Measurements from ENCODE around the gene PMF1. TPM values are rescaled to one million over a fixed set of nuclear protein-coding genes. Genes with fewer than 3 reads are reported as not detected.

The PMF1 gene
- total RNA-seq, 1 donor = 34.0 TPM

DNA sequence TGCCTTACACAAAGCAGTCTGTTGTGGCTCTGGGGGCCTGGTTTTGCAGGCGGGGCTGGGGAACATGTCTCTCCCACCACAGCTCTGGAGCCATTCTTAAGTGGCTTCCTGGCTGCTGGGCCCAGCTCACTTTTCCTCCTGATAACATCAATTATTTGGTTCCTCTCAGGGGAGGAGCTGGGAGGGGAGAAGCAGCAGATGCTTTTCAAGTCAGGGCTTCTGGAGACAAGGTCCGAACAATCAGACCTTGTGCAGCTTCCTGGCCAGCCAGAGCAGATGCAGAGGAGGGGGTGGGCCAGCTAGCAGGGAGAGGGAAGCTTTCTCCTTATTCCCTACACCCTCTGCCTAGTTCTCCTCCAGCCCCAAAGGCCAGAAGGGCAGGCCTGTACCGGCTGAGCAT, 38.7 kb downstream of the PMF1 start:
- no peaks in the 10 kb centered on the region for H3K9me3 ChIP-seq (ENCODE audit: low read depth, low read length)
- H3K27me3 ChIP-seq (ENCODE audit: insufficient read depth, low read length) = peaks cover 2% of the 10 kb centered on the region
- H2AFZ ChIP-seq (ENCODE audit: low read length) = no peak overlapping the region
- no peaks in the 10 kb centered on the region for H3K79me2 ChIP-seq (ENCODE audit: insufficient read depth, low read length)
- no peak for DNase-seq (ENCODE audit: insufficient read length, low spot score, missing footprints)
- TF ChIP-seq CTCF (IDR thresholded peaks at IDR 0.05; ENCODE audit: extremely low read depth, low read depth, low read length) = no peak
- no peaks in the 10 kb centered on the region for H4K20me1 ChIP-seq (ENCODE audit: insufficient read depth, low read length)
- peaks cover 62% of the 10 kb centered on the region for H3K36me3 ChIP-seq (ENCODE audit: insufficient read depth, low read length)
- H3K27ac ChIP-seq (ENCODE audit: low read depth, low read length) = no peak overlapping the region
- no peak overlapping the region for H3K4me3 ChIP-seq (ENCODE audit: insufficient read depth, low read length)
- H3K4me2 ChIP-seq (ENCODE audit: insufficient read depth, low read length) = no peak overlapping the region
- H3K4me1 ChIP-seq (ENCODE audit: insufficient read depth, low read length) = no peaks in the 10 kb centered on the region

DNA sequence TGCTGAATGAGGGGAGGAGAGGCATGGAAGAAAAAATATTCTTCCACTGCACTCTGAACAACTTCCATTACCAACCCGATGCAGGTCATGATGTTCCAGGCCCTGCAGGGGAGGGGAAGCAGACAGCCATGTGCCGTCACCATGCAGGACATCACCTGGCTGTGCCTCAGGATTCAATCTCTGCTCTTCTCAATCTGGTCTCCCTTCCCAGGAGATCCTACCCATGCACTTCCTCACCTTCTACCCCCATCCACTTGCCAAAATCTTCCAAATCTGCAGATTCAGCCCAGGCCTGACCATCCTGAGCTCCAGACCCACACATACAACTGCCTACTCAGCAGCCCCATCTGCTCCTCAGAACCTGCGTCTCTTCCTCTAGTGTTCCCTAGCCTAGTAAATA, 40.8 kb downstream of the PMF1 start:
- Histone ChIP-seq H3K9me3 (ENCODE audit: low read depth, low read length) (no peaks in the 10 kb centered on the region), H2AFZ (ENCODE audit: low read length) (no peak overlapping the region), H3K4me2 (ENCODE audit: insufficient read depth, low read length) (no peak overlapping the region), H3K79me2 (ENCODE audit: insufficient read depth, low read length) (no peaks in the 10 kb centered on the region), H3K4me3 (ENCODE audit: insufficient read depth, low read length) (no peak overlapping the region), H3K27ac (ENCODE audit: low read depth, low read length) (no peak overlapping the region), H4K20me1 (ENCODE audit: insufficient read depth, low read length) (no peaks in the 10 kb centered on the region), H3K27me3 (ENCODE audit: insufficient read depth, low read length) (no peaks in the 10 kb centered on the region), H3K36me3 (ENCODE audit: insufficient read depth, low read length) (peaks cover 80% of the 10 kb centered on the region), H3K4me1 (ENCODE audit: insufficient read depth, low read length) (no peaks in the 10 kb centered on the region)
- TF ChIP-seq CTCF (IDR thresholded peaks at IDR 0.05; ENCODE audit: extremely low read depth, low read depth, low read length) = no peak
- DNase-seq (ENCODE audit: insufficient read length, low spot score, missing footprints) = no peak

DNA sequence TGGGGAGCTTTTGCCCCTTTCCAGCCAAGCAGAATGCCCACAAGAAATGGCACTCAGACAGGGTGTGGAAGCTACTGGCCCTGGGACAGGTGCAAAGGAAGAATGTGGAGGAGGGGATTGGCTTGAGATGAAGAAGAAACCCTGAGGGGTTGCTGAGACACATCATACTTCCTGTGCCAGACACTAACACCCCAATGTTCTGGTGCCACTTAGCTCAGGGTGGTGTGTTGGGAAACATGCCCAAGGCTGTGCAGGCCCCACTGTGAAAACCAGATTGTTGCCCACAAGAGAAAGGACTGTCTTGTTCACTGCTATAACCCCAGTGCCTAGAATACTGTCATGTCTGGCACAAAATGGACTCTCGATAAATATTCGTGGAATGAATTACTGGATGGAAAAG, 44.9 kb downstream of the PMF1 start:
- H2AFZ ChIP-seq (ENCODE audit: low read length) = no peak overlapping the region
- H3K36me3 ChIP-seq (ENCODE audit: insufficient read depth, low read length) = peaks cover 88% of the 10 kb centered on the region

DNA sequence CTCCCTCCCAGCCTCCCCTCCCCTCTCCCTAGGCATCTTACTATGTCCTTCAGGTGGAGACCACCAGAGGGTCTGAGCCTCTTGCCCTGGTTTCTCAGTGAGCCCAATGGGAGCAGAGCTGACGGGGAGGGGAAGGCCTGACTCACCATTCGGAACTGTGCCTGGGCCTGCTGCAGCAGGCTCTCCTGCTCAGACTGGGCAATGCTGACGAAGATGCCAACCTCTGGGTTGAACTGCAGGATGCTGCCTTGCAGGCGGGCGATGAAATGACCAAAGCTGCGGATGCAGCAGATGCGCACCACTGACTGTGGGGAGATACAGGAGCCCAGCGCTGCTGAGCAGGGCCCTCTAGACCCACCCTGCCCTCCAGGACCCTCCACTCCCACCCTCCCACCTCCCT, 46.1 kb downstream of the PMF1 start:
- Histone ChIP-seq H3K27me3 (ENCODE audit: insufficient read depth, low read length) (no peaks in the 10 kb centered on the region), H3K27ac (ENCODE audit: low read depth, low read length) (no peak overlapping the region), H4K20me1 (ENCODE audit: insufficient read depth, low read length) (peaks cover 18% of the 10 kb centered on the region), H3K9me3 (ENCODE audit: low read depth, low read length) (no peaks in the 10 kb centered on the region), H2AFZ (ENCODE audit: low read length) (no peak overlapping the region), H3K79me2 (ENCODE audit: insufficient read depth, low read length) (peaks cover 4% of the 10 kb centered on the region), H3K36me3 (ENCODE audit: insufficient read depth, low read length) (peaks cover 84% of the 10 kb centered on the region), H3K4me1 (ENCODE audit: insufficient read depth, low read length) (peaks cover 15% of the 10 kb centered on the region), H3K4me2 (ENCODE audit: insufficient read depth, low read length) (no peak overlapping the region), H3K4me3 (ENCODE audit: insufficient read depth, low read length) (no peak overlapping the region)
- no peak for TF ChIP-seq CTCF (IDR thresholded peaks at IDR 0.05; ENCODE audit: extremely low read depth, low read depth, low read length)
- DNase-seq (ENCODE audit: insufficient read length, low spot score, missing footprints) = no peak

More for the DNA sequence above, 44.9 kb downstream of the PMF1 start:
- TF ChIP-seq CTCF (IDR thresholded peaks at IDR 0.05; ENCODE audit: extremely low read depth, low read depth, low read length) = no peak
- no peaks in the 10 kb centered on the region for H3K9me3 ChIP-seq (ENCODE audit: low read depth, low read length)
- H3K4me2 ChIP-seq (ENCODE audit: insufficient read depth, low read length) = no peak overlapping the region
- no peak for DNase-seq (ENCODE audit: insufficient read length, low spot score, missing footprints)
- no peaks in the 10 kb centered on the region for H3K27me3 ChIP-seq (ENCODE audit: insufficient read depth, low read length)
- peaks cover 4% of the 10 kb centered on the region for H3K79me2 ChIP-seq (ENCODE audit: insufficient read depth, low read length)
- peaks cover 12% of the 10 kb centered on the region for H4K20me1 ChIP-seq (ENCODE audit: insufficient read depth, low read length)
- H3K4me3 ChIP-seq (ENCODE audit: insufficient read depth, low read length) = no peak overlapping the region
- H3K4me1 ChIP-seq (ENCODE audit: insufficient read depth, low read length) = peaks cover 5% of the 10 kb centered on the region
- H3K27ac ChIP-seq (ENCODE audit: low read depth, low read length) = no peak overlapping the region

Measured in osteoblast (primary cell).